ENCODE results near the gene GTF3C5. TPM values are rescaled to one million over a fixed set of nuclear protein-coding genes. Genes with fewer than 3 reads are reported as not detected.

GTF3C5 gene
- total and polyA plus RNA-seq, 4 donors, result 17.8 to 91.6 (median 39.2) TPM

GRCh38 chr9:133100506-133101355 is 69.9 kb downstream of the GTF3C5 start:
- ATAC-seq (ENCODE audit: low FRiP score), result no peak
- peak in 1 of 2 donors; percentile 46 for DNase-seq
- H3K36me3 ChIP-seq (ENCODE audit: control insufficient read depth in 1 of 2, insufficient read depth in 2 of 2, low read length in 1 of 2), result peaks cover 7 to 17% of the 10 kb centered on the region in 2 donors
- H3K4me1 ChIP-seq (ENCODE audit: control insufficient read depth in 1 of 2, insufficient read depth in 2 of 2, low read length in 2 of 2), result no peaks in the 10 kb centered on the region
- no peak overlapping the region for H3K27ac ChIP-seq (ENCODE audit: low read depth in 1 of 2, low read length in 2 of 2)
- 87 to 93% methylated on average over 13 of the region's 13 CpGs for WGBS, 2 donors
- H3K9me3 ChIP-seq (ENCODE audit: control insufficient read depth, low read length), result no peaks in the 10 kb centered on the region
- intact Hi-C loops (cut with DNase I), result loop anchor here in 1 of 2 donors (10.0 kb wide), 1 partner anchor 66 kb away; the partner anchor contains the start of gene GTF3C5
- H3K27me3 ChIP-seq (ENCODE audit: control insufficient read depth in 1 of 2, insufficient read depth in 2 of 2, low read length in 1 of 2), result no peaks in the 10 kb centered on the region
- H3K4me3 ChIP-seq (ENCODE audit: low read length in 2 of 2), result no peak overlapping the region

GRCh38 chr9:133101356-133102189 is 70.8 kb downstream of the GTF3C5 start:
- Histone ChIP-seq H3K27ac (ENCODE audit: low read depth in 1 of 2, low read length in 2 of 2) (no peak overlapping the region), H3K9me3 (ENCODE audit: control insufficient read depth, low read length) (no peaks in the 10 kb centered on the region), H3K4me1 (ENCODE audit: control insufficient read depth in 1 of 2, insufficient read depth in 2 of 2, low read length in 2 of 2) (no peaks in the 10 kb centered on the region), H3K4me3 (ENCODE audit: low read length in 2 of 2) (no peak overlapping the region), H3K27me3 (ENCODE audit: control insufficient read depth in 1 of 2, insufficient read depth in 2 of 2, low read length in 1 of 2) (no peaks in the 10 kb centered on the region), H3K36me3 (ENCODE audit: control insufficient read depth in 1 of 2, insufficient read depth in 2 of 2, low read length in 1 of 2) (peaks cover 7 to 17% of the 10 kb centered on the region in 2 donors)
- WGBS, 2 donors, result 95 to 96% methylated on average over 32 of the region's 32 CpGs
- DNase-seq, result peak in 1 of 2 donors; percentile 72
- intact Hi-C loops (cut with DNase I), result loop anchor here in 1 of 2 donors (2.0 to 10.0 kb wide), 2 partner anchors 43 to 67 kb away; partner anchors contain the start of gene GTF3C5
- no peak for ATAC-seq (ENCODE audit: low FRiP score)

- H3K27ac ChIP-seq (ENCODE audit: low read depth in 1 of 2, low read length in 2 of 2), result no peak overlapping the region
- H3K36me3 ChIP-seq (ENCODE audit: control insufficient read depth in 1 of 2, insufficient read depth in 2 of 2, low read length in 1 of 2), result peaks cover 7 to 20% of the 10 kb centered on the region in 2 donors
- ATAC-seq (ENCODE audit: low FRiP score) (no peak), DNase-seq (peak in 1 of 2 donors; percentile 67)
- WGBS, 2 donors, result 94 to 98% methylated on average over 21 of the region's 21 CpGs
- H3K27me3 ChIP-seq (ENCODE audit: control insufficient read depth in 1 of 2, insufficient read depth in 2 of 2, low read length in 1 of 2), result no peaks in the 10 kb centered on the region
- no peak overlapping the region for H3K4me3 ChIP-seq (ENCODE audit: low read length in 2 of 2)
- H3K9me3 ChIP-seq (ENCODE audit: control insufficient read depth, low read length), result no peaks in the 10 kb centered on the region
- intact Hi-C loops (cut with DNase I), result loop anchor here (1.0 to 10.0 kb wide), 3 partner anchors 42 to 68 kb away; partner anchors contain the start of gene GTF3C5 (in 1 of the 2)
- no peaks in the 10 kb centered on the region for H3K4me1 ChIP-seq (ENCODE audit: control insufficient read depth in 1 of 2, insufficient read depth in 2 of 2, low read length in 2 of 2)
Observed at GRCh38 chr9:133102190-133103021, 71.6 kb downstream of the GTF3C5 start.

- H3K27me3 ChIP-seq (ENCODE audit: control insufficient read depth in 1 of 2, insufficient read depth in 2 of 2, low read length in 1 of 2), result no peaks in the 10 kb centered on the region
- H3K36me3 ChIP-seq (ENCODE audit: control insufficient read depth in 1 of 2, insufficient read depth in 2 of 2, low read length in 1 of 2), result peaks cover 7 to 17% of the 10 kb centered on the region in 2 donors
- ATAC-seq (ENCODE audit: low FRiP score), result peak; percentile 79
- no peak overlapping the region for H3K27ac ChIP-seq (ENCODE audit: low read depth in 1 of 2, low read length in 2 of 2)
- intact Hi-C loops (cut with DNase I), result loop anchor here (1.0 to 10.0 kb wide), 3 partner anchors 41 to 69 kb away; partner anchors contain the start of gene GTF3C5 (in 1 of the 2)
- peak; percentile 68 to 90 for DNase-seq
- WGBS, 2 donors, result 45 to 51% methylated on average over 12 to 14 of the region's 14 CpGs
- H3K9me3 ChIP-seq (ENCODE audit: control insufficient read depth, low read length), result no peaks in the 10 kb centered on the region
- H3K4me3 ChIP-seq (ENCODE audit: low read length in 2 of 2), result no peak overlapping the region
- H3K4me1 ChIP-seq (ENCODE audit: control insufficient read depth in 1 of 2, insufficient read depth in 2 of 2, low read length in 2 of 2), result no peaks in the 10 kb centered on the region
Observed at GRCh38 chr9:133103183-133103986, 72.6 kb downstream of the GTF3C5 start.

GRCh38 chr9:133103987-133104505 is 73.2 kb downstream of the GTF3C5 start:
- DNase-seq, result peak in 1 of 2 donors; percentile 69

GRCh38 chr9:133104718-133105460 is 74.1 kb downstream of the GTF3C5 start:
- no peaks in the 10 kb centered on the region for H3K9me3 ChIP-seq (ENCODE audit: control insufficient read depth, low read length)
- DNase-seq, result peak; percentile 48 to 68
- WGBS, 2 donors, result 86 to 88% methylated on average over 15 of the region's 15 CpGs
- ATAC-seq (ENCODE audit: low FRiP score), result no peak
- H3K4me1 ChIP-seq (ENCODE audit: control insufficient read depth in 1 of 2, insufficient read depth in 2 of 2, low read length in 2 of 2), result no peaks in the 10 kb centered on the region
- peaks cover 4 to 16% of the 10 kb centered on the region in 2 donors for H3K36me3 ChIP-seq (ENCODE audit: control insufficient read depth in 1 of 2, insufficient read depth in 2 of 2, low read length in 1 of 2)
- intact Hi-C loops (cut with DNase I), result loop anchor here in 1 of 2 donors (10.0 kb wide), 1 partner anchor 70 kb away; the partner anchor contains the start of gene GTF3C5
- no peaks in the 10 kb centered on the region for H3K27me3 ChIP-seq (ENCODE audit: control insufficient read depth in 1 of 2, insufficient read depth in 2 of 2, low read length in 1 of 2)
- no peak overlapping the region for H3K27ac ChIP-seq (ENCODE audit: low read depth in 1 of 2, low read length in 2 of 2)
- H3K4me3 ChIP-seq (ENCODE audit: low read length in 2 of 2), result no peak overlapping the region

More at GRCh38 chr9:133103987-133104505, 73.2 kb downstream of the GTF3C5 start:
- H3K4me1 ChIP-seq (ENCODE audit: control insufficient read depth in 1 of 2, insufficient read depth in 2 of 2, low read length in 2 of 2), result no peaks in the 10 kb centered on the region
- no peak for ATAC-seq (ENCODE audit: low FRiP score)
- no peaks in the 10 kb centered on the region for H3K9me3 ChIP-seq (ENCODE audit: control insufficient read depth, low read length)
- H3K4me3 ChIP-seq (ENCODE audit: low read length in 2 of 2), result no peak overlapping the region
- H3K27me3 ChIP-seq (ENCODE audit: control insufficient read depth in 1 of 2, insufficient read depth in 2 of 2, low read length in 1 of 2), result no peaks in the 10 kb centered on the region
- WGBS, 2 donors, result 85 to 86% methylated on average over 12 of the region's 12 CpGs
- intact Hi-C loops (cut with DNase I), result loop anchor here (1.0 to 10.0 kb wide), 3 partner anchors 41 to 69 kb away; partner anchors contain the start of gene GTF3C5 (in 1 of the 2)
- H3K27ac ChIP-seq (ENCODE audit: low read depth in 1 of 2, low read length in 2 of 2), result no peak overlapping the region
- H3K36me3 ChIP-seq (ENCODE audit: control insufficient read depth in 1 of 2, insufficient read depth in 2 of 2, low read length in 1 of 2), result peaks cover 4 to 17% of the 10 kb centered on the region in 2 donors

- ATAC-seq (ENCODE audit: low FRiP score), result no peak
- Histone ChIP-seq H3K27me3 (ENCODE audit: control insufficient read depth in 1 of 2, insufficient read depth in 2 of 2, low read length in 1 of 2) (no peaks in the 10 kb centered on the region), H3K4me3 (ENCODE audit: low read length in 2 of 2) (no peak overlapping the region), H3K4me1 (ENCODE audit: control insufficient read depth in 1 of 2, insufficient read depth in 2 of 2, low read length in 2 of 2) (no peaks in the 10 kb centered on the region), H3K27ac (ENCODE audit: low read depth in 1 of 2, low read length in 2 of 2) (no peak overlapping the region), H3K9me3 (ENCODE audit: control insufficient read depth, low read length) (no peaks in the 10 kb centered on the region), H3K36me3 (ENCODE audit: control insufficient read depth in 1 of 2, insufficient read depth in 2 of 2, low read length in 1 of 2) (peaks cover 4 to 15% of the 10 kb centered on the region in 2 donors)
- 90 to 91% methylated on average over 7 of the region's 7 CpGs for WGBS, 2 donors
- peak in 1 of 2 donors; percentile 70 for DNase-seq
- intact Hi-C loops (cut with DNase I), result loop anchor here in 1 of 2 donors (10.0 kb wide), 1 partner anchor 71 kb away; the partner anchor contains the start of gene GTF3C5
Observed at GRCh38 chr9:133105461-133105770, 74.6 kb downstream of the GTF3C5 start.
